GM21786 (cell line): ENCODE data around the gene ACOT4.
"Not testable (repeated sequence)": the region's sequence is repeated elsewhere in the genome, so short reads cannot be mapped to it uniquely, and the experiment has no call there.

Experiments
- ATAC-seq: cut with Tn5 transposase; IDR thresholded peaks from one replicate; pipeline ENCODE4 v1.9.1; 2021; ENCODE audit not compliant: unreplicated experiment

ACOT4 gene

DNA sequence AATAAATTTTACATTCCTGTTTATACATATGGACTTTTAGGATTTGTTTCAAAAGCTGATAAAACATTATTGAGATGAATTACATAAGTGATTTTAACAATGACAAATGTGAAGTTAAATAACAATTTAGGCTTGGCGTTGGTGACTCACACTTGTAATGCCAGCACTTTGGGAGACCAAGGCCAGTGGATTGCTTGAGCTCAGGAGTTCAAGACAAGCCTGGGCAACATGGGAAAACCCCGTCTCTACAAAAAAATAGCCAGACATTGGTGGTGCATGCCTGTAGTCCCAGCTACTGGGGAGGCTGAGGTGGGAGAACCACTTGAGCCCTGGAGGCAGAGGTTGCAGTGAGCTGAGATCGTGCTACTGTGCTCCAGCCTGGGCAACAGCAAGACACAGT is 15.3 kb upstream of the ACOT4 start:
- no peak for ATAC-seq

DNA sequence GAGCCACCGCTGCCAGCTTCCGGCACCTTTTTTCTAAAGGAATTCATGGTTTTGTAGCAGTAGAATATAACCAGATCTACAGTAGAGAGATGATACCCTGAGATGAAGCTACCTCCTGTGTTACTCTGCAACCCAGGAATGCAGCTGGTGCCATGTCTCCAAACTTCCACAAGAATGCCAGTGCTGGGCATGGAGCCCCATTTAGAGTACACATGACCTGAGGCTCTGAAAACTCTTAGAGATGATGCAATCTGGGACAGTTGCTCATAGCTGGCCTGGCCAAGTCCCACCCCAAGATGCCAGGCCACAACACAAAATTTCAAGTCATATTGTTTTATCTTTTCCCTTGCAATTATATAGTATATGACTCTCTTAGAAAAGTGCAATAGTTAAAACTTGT is 14.5 kb upstream of the ACOT4 start:
- not testable (repeated sequence) for ATAC-seq

DNA sequence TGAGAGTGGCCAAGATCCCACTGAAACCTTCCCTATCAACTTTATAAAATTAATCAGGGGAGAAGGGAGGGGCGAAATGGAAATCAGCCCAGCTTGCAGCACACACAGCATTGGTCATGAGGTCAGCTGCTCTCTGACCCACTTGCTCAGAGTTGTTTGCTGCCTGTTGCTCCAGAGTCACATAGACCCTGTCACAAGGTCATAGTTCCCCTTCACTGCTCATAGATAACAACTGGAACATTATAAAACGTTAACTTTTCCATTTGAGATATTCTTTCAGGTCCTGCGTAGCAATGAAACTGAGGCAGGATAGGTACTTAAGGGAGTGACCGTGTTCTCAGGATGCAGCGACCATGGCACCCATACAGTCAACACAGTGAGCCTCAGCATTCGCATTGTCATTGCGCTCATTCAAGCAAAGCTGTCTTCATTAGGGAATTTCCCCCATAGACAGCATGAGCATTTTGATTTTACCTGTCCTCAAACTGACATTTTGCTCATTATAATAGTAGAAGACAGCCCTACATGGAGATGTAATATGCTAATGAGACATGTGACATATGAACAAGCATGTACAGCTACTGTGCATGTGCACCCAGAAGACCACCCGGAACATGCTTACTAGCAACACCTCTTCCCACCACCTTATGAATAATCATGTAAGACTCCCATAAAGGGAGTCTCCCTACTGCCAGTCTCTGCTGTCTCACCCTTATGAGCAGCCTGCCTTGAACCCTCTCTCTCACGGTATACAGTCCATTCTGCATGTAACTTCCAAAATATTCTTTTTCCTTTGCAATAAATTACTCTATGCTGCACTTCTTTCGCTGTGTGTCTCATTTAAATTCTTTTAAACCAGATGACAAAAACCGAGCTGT is 9.3 kb upstream of the ACOT4 start:
- peak; percentile 53 for ATAC-seq

DNA sequence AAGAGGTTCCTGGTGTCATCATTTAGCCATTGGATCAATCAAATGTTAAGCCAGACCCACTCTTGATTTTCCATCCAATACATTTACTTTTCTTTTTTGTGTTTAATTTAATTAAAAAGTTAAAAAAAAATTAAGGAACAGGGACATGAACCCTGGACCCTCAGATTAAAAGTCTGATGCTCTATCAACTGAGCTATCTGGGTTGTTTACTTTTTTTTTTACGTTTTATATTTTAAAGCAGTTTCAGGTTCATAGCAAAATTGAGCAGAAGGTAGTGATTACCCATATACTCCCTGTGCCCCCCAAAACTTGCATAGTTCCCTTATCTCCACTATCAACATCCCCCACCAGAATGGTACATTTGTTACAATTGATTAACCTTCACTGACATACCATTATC is 3.0 kb upstream of the ACOT4 start:
- ATAC-seq: no peak

DNA sequence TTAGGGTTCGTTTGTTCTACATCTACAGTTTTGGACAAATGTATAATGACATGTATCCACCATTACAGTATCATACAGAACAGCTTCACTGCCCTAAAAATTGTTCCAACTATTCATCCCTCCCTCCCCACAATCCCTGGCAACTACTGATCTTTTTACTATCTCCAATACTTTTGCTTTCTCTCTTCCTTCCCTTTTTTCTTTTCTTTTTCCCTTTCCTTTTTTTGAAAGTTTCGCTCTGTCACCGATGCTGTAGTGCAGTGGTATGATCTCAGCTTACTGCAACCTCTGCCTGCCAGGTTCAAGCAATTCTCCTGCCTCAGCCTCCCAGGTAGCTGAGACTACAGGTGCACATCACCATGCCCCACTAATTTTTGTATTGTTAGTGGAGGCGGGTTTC is 2.6 kb upstream of the ACOT4 start:
- no peak for ATAC-seq

DNA sequence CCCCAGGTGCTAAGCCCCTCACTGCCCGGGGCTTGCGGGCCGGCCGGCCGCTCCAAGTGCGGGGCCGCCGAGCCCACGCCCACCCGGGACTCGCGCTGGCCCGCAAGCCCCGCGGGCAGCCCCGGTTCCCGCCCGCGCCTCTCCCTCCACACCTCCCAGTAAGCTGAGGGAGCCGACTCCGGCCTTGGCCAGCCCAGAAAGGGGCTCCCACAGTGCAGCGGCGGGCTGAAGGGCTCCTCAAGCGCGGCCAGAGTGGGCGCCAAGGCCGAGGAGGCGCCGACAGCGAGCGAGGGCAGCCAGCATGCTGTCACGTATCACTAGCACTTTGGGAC is 1.0 kb upstream of the ACOT4 start:
- ATAC-seq: not testable (repeated sequence)

DNA sequence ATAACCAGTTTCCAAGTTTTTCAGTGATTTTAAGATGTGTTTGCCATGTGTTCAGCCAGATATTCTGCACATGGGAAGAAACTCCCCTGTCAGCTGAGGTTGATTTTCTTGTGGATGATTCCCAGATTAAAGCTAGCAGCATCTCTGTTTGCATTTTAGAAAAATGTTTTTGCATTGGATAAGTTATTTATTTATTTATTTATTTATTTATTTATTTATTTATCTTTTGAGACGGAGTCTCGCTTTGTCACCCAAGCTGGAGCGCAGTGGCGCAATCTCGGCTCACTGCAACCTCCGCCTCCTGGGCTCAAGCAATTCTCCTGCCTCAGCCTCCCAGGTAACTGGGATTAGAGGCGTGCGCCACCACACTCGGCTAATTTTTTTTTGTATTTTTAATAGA is 2.8 kb downstream of the ACOT4 start:
- no peak for ATAC-seq

DNA sequence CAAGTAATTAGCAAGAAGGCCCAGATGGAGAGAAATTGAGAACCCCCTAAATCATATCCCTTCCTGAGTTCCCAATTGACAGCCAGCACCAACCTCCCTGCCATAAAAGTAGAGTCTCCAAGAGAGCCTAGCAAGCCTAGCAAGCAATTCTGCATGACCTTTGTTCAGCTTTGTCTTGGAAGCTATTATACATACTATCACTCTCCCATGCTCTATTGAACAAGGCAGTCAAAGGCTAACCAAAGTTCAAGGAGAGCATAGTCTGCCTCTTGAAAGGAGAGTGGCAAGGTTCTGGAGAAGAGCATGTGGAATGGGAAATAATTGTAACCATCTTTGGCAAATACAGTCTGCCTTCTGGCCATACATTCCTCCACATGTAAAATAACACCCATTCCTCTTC is 7.8 kb downstream of the ACOT4 start:
- ATAC-seq: no peak

DNA sequence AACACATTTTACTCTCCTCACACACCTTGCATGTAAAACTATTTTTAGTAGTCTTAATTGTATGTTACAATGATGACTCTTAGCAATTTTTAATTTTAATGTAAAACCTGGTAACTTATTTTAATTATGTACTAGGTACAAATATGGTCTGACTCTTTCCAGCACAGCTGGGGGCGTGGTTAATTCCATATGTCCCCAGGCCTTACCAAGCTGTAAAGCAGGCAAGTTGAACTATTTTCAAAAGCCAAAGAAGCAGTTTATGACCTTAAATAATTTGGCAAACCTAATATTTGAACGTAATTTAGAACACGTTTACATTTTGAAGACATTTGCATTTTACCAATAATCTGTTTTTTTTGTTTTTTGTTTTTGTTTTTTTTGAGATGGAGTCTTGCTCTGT is 11.3 kb downstream of the ACOT4 start:
- ATAC-seq: no peak

DNA sequence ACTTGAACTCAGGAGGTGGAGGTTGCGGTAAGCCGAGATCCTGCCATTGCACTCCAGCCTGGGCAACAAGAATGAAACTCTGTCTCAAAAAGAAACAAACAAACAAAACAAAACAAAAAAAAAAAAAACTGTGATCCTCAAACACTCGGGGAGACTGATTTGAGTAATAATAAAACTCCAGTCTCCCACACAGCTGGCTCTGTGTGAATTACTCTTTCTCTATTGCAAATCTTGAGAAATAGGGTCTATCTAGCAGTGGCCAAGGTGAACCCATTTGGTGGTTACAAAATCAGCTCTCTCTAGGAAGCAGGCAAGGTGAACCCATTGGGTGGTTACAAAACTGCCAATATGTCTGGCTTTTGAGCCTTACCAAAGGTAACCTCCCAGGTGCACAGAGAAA is 14.6 kb downstream of the ACOT4 start:
- ATAC-seq: no peak

DNA sequence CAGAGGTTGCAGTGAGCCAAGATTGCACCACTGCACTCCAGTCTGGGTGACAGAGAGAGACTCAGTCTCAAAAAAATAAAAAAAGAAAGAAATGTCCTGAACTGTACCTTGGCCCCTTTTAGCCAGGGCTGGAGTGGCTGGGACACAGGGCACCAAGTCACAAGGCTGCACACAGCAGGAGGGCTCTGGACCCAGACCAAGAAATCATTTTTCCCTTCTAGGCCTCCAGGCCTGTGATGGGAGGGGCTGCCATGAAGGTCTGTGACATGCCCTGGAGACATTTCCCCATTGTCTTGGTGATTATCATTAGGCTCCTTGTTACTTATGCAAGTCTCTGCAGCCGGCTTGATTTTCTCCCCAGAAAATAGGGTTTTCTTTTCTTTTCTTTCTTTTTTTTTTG is 15.6 kb downstream of the ACOT4 start:
- ATAC-seq: no peak

DNA sequence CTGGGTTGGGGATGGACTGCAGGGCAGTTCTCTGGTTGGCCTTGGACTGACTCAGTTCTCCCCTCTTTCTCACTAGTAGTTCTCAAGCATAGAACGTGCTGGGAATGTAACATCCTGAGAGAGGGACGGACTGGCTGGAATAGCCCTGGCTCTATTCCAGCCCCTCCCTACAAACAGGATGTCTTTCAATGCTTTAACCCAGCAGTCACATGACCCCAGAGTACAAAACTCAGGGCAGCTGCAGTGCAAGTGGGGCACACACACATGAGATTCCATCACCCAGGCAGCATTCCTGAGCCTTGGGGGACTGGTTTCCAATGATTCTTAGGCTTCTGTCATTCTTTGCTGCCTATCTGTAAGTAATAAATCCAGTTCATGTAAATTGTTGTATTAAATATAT is 19.0 kb downstream of the ACOT4 start:
- ATAC-seq: no peak

DNA sequence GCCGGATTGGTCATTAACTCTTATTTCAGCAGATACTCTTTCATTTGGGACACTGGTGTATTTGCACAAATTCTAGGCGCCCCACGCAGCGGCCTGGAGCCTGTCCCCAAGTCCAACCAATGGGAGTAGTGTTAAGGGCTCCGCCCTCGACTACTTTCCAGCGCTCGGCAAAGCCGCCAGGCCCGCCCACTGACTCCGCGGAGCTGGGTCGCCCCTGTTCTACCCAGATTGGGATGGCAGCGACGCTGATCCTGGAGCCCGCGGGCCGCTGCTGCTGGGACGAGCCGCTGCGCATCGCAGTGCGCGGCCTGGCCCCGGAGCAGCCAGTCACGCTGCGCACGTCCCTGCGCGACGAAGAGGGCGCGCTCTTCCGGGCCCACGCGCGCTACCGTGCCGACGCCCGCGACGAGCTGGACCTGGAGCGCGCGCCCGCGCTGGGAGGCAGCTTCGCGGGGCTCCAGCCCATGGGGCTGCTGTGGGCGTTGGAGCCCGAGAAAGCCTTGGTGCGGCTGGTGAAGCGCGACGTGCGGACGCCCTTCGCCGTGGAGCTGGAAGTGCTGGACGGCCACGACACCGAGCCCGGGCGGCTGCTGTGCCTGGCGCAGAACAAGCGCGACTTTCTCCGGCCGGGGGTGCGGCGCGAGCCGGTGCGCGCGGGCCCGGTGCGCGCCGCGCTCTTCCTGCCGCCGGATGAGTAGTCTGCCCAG is 20.8 kb downstream of the ACOT4 start, which contains the start of gene ACOT6:
TSS of gene ACOT6 (plus strand) at position 179 of the 707 bp plus-strand sequence. CDS start at position 234, 55 bp downstream.
- peak; percentile 79 for ATAC-seq

DNA sequence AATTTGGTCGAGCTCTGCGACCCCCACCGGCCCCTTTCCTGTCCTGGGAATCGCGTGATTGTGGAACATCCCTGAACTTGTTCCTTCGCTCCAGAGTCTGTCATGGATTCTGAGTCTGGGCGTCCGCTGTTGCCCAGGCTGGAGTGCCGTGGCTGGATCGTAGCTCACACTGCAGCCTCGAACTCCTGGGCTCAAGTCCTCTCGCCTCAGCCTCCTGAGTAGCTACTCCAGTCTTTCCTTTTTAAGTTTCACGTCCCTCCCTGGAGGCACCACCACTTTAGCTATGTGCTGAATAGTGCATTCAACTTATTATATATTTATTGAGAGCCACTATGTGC is 21.3 kb downstream of the ACOT4 start:
- ATAC-seq: no peak

DNA sequence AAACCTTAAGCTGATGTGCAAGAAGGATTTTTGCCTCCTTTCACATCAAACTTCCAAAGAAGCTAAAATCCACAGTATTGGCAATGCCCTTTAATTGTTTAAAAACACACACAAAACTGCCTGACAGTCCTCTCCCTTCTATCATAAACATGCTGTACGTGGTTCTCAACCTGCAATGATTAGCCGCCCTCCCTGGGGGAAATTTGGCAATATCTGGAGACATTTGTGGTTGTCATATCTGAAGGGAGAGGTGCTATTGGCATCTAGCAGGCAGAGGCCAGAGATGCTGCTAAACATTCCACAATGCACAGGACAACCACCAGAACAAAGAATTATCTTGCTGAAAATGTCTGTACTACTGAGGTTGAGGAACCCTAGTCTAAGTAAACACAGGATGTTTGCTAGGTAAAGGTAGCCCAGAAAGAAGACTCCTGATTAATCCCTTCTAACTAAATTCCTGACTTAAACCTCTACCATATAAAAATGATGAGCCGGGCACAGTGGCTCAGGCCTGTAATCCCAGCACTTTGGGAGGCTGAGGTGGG is 21.8 kb downstream of the ACOT4 start:
- no peak for ATAC-seq

DNA sequence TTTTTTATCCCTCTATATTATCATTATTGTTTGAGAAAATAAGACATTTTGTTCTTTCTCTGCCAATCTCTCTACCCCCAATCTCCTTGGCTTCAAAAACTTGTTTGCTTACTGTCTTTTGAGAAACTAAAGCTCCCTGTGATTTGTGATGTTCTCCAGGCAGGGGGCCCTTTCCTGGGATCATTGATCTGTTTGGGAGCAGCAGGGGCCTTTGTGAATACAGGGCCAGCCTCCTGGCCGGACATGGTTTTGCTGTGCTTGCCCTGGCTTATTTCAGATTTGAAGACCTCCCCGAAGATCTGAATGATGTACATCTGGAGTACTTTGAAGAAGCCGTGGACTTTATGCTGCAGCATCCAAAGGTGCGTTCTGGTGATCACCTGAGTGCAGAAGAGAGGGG is 25.2 kb downstream of the ACOT4 start:
- ATAC-seq: no peak

DNA sequence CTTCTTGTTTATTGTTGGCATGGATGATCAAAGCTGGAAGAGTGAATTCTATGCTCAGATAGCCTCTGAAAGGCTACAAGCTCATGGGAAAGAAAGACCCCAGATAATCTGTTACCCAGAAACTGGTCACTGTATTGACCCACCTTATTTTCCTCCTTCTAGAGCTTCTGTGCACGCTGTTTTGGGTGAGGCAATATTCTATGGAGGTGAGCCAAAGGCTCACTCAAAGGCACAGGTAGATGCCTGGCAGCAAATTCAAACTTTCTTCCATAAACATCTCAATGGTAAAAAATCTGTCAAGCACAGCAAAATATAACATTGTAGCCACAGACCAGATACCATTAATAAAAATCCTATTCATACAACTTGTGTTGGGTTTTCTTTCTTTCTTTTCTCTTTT is 27.9 kb downstream of the ACOT4 start:
- no peak for ATAC-seq

DNA sequence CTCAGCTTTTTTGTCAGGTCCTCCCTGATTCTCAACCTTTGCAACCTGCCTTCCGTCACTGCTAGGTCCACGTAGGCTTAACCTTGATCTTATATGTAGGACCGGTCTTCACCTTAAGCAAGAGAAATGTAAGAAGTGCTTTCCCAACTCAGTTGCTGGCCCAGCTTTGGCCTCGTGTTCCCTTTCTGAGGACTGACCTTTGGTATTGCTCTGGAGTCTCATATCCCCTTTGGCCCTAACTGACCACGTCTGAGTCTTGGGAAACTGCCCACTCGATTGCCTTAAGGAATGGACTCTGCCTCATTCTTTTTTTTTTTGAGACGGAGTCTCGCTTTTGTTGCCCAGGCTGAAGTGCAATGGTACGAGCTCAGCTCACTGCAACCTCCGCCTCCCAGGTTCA is 28.6 kb downstream of the ACOT4 start:
- ATAC-seq: no peak

DNA sequence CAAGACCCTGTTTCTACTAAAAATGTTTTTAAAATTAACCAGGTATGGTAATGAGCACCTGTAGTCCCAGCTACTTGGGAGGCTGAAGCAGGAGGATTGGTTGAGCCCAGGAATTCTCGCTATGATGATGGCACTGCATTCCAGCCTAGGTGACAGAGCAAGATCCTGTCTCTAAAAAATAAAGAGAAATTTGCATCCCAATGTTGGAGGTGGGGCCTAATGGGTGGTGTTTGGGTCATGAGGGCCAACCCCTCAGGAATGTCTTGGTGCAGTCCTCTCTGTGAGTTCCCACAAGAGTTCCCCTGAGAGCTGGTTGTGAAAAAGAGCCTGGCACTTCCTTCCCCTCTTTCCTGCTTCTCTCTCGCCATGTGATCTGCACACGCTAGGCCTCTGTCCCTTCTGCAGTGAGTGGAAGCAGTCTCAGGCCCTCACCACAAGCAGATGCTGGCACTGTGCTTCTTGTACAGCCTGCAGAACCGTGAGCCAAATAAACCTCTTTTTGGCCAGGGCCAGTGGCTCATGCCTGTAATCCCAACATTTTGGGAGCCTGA is 31.9 kb downstream of the ACOT4 start:
- ATAC-seq: no peak

DNA sequence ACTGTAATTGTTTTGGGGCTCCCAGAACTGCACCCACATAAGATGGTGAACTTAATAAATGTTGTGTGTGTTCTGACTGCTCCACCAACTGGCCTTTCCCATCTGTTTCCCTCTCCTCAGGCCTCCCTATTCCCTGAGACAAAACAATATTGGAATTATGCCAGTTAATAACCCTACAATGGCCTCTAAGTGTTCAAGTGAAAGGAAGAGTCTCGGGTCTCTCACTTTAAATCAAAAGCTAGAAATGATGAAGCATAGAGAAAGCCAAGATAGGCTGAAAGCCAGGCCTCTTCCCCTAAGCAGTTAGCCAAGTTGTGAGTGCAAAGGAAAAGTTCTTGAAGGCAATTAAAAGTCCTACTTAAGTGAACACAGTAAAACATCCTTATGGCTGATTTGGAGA is 34.0 kb downstream of the ACOT4 start:
- no peak for ATAC-seq

DNA sequence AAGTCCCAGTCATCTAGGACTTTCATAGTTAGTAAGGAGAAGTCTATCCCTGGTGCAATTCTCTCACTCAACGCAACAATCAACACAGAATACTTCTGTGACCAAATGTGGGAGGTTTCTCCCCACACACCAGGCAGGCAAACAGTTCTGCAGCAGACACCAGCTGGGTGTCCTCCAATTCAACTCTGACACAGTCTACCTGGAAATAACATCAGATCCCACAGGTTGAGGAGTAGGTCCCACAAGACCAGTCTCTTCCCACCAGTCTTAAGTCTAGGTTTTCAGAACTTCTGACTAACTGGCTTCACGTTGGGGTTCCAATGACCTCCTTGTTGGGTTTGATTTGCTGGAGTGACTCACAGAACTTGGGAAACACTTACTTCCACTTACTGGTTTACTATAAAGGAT is 35.5 kb downstream of the ACOT4 start:
- no peak for ATAC-seq
